ENCODE data around the gene MAPKAP1.

DNA sequence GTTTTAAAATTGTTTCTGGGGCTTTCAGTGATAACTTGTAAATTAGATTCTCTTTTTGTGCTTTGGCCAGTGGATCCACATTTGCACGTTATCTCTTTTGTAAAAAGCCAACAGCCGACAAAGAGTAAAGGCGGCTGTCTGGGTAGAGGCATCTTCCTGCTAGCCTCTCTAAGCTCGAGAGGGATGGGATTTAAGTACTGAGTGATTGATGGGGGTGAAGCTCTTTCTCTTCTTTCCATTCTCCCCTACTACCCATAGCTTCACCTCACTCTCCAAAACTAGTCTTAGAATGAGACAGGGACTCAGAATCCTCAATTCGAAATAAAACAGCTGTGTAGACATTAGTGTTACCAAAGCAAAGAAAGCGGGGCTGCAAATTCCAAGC, 43.6 kb upstream of the MAPKAP1 start:
- TF ChIP-seq CTCF (IDR thresholded peaks at IDR 0.05; ENCODE audit: borderline replicate concordance, extremely low read depth, low read length, poor library complexity, severe bottlenecking): no peak
- TF ChIP-seq EZH2 (IDR thresholded peaks at IDR 0.05; ENCODE audit: borderline replicate concordance, low read depth, low read length, severe bottlenecking): no peak

Measured in DND-41 (cell line).